ENCODE results near the gene ATP11A. TPM values are rescaled to one million over a fixed set of nuclear protein-coding genes. Genes with fewer than 3 reads are reported as not detected.

The ATP11A gene
- total and polyA plus RNA-seq, 2 donors (not counting 3 experiments of a cell fraction or from before 2014, with no cell fraction given): 16.5 to 88.1 TPM

- Histone ChIP-seq H3K27ac (ENCODE audit: insufficient read depth, low read depth, low read length) (no peak overlapping the region), H3K36me3 (ENCODE audit: control insufficient read depth in 2 of 2, extremely low read depth in 1 of 2, insufficient read depth in 2 of 2, low read length in 2 of 2) (peaks cover 8 to 18% of the 10 kb centered on the region in 2 experiments), H3K27me3 (ENCODE audit: control insufficient read depth in 2 of 2, insufficient read depth in 2 of 2, low read length in 2 of 2) (no peaks in the 10 kb centered on the region), H3K9me1 (replicated peaks; ENCODE audit: control insufficient read depth, extremely low read depth, insufficient read depth, low read length) (no peaks in the 10 kb centered on the region), H4K20me1 (replicated peaks; ENCODE audit: control insufficient read depth, extremely low read depth, insufficient read depth, low read length) (no peaks in the 10 kb centered on the region), H3K9ac (replicated peaks; ENCODE audit: extremely low read depth, insufficient read depth, low read length) (no peak overlapping the region), H3K4me1 (ENCODE audit: control insufficient read depth, extremely low read depth, insufficient read depth, low read length) (no peaks in the 10 kb centered on the region), H3K9me3 (replicated peaks; ENCODE audit: control insufficient read depth, insufficient read depth, low read length) (no peaks in the 10 kb centered on the region), H2AFZ (ENCODE audit: low read depth, low read length) (no peak overlapping the region), H3K79me2 (ENCODE audit: control insufficient read depth, insufficient read depth, low read length) (no peaks in the 10 kb centered on the region), H3K4me3 (replicated peaks in 1 of 3; ENCODE audit: insufficient read depth in 1 of 3, low read depth in 1 of 3, low read length in 3 of 3) (no peak overlapping the region), H3K4me2 (ENCODE audit: insufficient read depth, low read length) (no peak overlapping the region)
- no TSS peak for BruUV-seq (replicated peaks)
- no peak for TF ChIP-seq JUN (IDR thresholded peaks at IDR 0.05; ENCODE audit: borderline replicate concordance, insufficient read depth, insufficient read length, low read depth)
- TF ChIP-seq POLR2A (IDR thresholded peaks at IDR 0.05; ENCODE audit: low read depth, low read length): no peak
- no peak for TF ChIP-seq MAX (IDR thresholded peaks at IDR 0.05; ENCODE audit: insufficient read depth, insufficient read length)
- TF ChIP-seq POLR2AphosphoS5 (IDR thresholded peaks at IDR 0.05; ENCODE audit: insufficient read depth, low read depth, low read length): no peak
- no peak for TF ChIP-seq MYC (IDR thresholded peaks at IDR 0.05; ENCODE audit: low read depth, low read length)
- no peak for TF ChIP-seq FOS (IDR thresholded peaks at IDR 0.05; ENCODE audit: borderline replicate concordance, insufficient read depth, low read length)
- TF ChIP-seq GATA2 (IDR thresholded peaks at IDR 0.05; ENCODE audit: insufficient read depth, insufficient read length, low read depth, low read length): no peak
- no peak for TF ChIP-seq CTCF (IDR thresholded peaks at IDR 0.05; ENCODE audit: extremely low read depth in 1 of 2, insufficient read depth in 1 of 2, low read depth in 1 of 2, low read length in 2 of 2)
- TF ChIP-seq EZH2 (IDR thresholded peaks at IDR 0.05; ENCODE audit: borderline replicate concordance, low read depth, low read length, severe bottlenecking): no peak
- ChIA-PET CTCF (no interaction called here), POLR2A (no interaction called here)
- DNase-seq (ENCODE audit: low read depth, low spot score) (no peak), FAIRE-seq (no peak)
- intact Hi-C loops (cut with micrococcal nuclease): no loop called here
- dilution Hi-C loops (cut with MboI; ENCODE audit: extremely low pct_ligation_motif_present, low sequenced_read_pairs): no loop called here
These were observed 161.5 kb downstream of the ATP11A start for GRCh38 chr13:112851107-112852038.

Data from endothelial cell of umbilical vein (primary cell).